Endodermal cell (in vitro differentiated cells): ENCODE results near the gene PIK3CD. TPM values are rescaled to one million over a fixed set of nuclear protein-coding genes. Genes with fewer than 3 reads are reported as not detected.

Experiments
- DNase-seq: peaks from one replicate; pipeline ENCODE4 v3.0.0-alpha.2; 2017
- H3K27ac ChIP-seq: 2 replicates; pipeline ENCODE4 v1.5.1; 2013; ENCODE audit warnings: mild to moderate bottlenecking, low read depth, low read length, moderate library complexity
- H3K27me3 ChIP-seq: 2 replicates; pipeline ENCODE4 v1.6.1; 2013; ENCODE audit warnings: mild to moderate bottlenecking, low read length, moderate library complexity; ENCODE audit not compliant: insufficient read depth, control insufficient read depth, poor library complexity, severe bottlenecking
- H3K36me3 ChIP-seq: 2 replicates; pipeline ENCODE4 v1.7.0; 2013; ENCODE audit warnings: mild to moderate bottlenecking, low read length, moderate library complexity; ENCODE audit not compliant: control insufficient read depth, insufficient read depth
- H3K4me1 ChIP-seq: one replicate; pipeline ENCODE4 v1.7.0; 2013; ENCODE audit warnings: low read length; ENCODE audit not compliant: control insufficient read depth, insufficient read depth
- H3K4me3 ChIP-seq: 2 replicates; pipeline ENCODE4 v1.5.1; 2013; ENCODE audit warnings: mild to moderate bottlenecking, low read length, moderate library complexity
- H3K9ac ChIP-seq: 2 replicates; pipeline ENCODE4 v1.6.1; 2013; ENCODE audit warnings: mild to moderate bottlenecking, low read length, moderate library complexity; ENCODE audit not compliant: poor library complexity, severe bottlenecking; ENCODE audit errors: extremely low read depth
- H3K9me3 ChIP-seq: 2 replicates; pipeline ENCODE4 v1.6.1; 2013; ENCODE audit warnings: mild to moderate bottlenecking, low read length, moderate library complexity; ENCODE audit not compliant: control insufficient read depth
- H3K27ac Mint-ChIP-seq: 2 replicates; pipeline ENCODE4 v1.8.0; 2020; ENCODE audit warnings: mixed read lengths
- H3K27me3 Mint-ChIP-seq: 2 replicates; pipeline ENCODE4 v1.8.0; 2021; ENCODE audit warnings: mild to moderate bottlenecking, mixed read lengths; ENCODE audit not compliant: insufficient read depth
- H3K36me3 Mint-ChIP-seq: 2 replicates; pipeline ENCODE4 v1.8.0; 2020; ENCODE audit warnings: low read depth, mixed read lengths
- H3K4me1 Mint-ChIP-seq: 2 replicates; pipeline ENCODE4 v1.8.0; 2020; ENCODE audit warnings: mixed read lengths
- H3K4me3 Mint-ChIP-seq: 2 replicates; pipeline ENCODE4 v1.8.0; 2020; ENCODE audit warnings: mild to moderate bottlenecking, moderate library complexity, mixed read lengths
- H3K9me3 Mint-ChIP-seq: 2 replicates; pipeline ENCODE4 v1.8.0; 2020; ENCODE audit warnings: mild to moderate bottlenecking, mixed read lengths
- CTCF ChIP-seq: fragments of 200-600 bp; sonication (generic); conservative IDR thresholded peaks from 2 replicates; pipeline ENCODE4 v1.5.0; 2021; ENCODE audit warnings: antibody characterized with exemption, mild to moderate bottlenecking
- WGBS, 2 experiments: methylation state at CpG; one replicate each; pipeline versions ENCODE4 v1.1.5 to v1.1.7; 2013; ENCODE audit warnings: missing lambda C conversion rate in 2 of 2, mixed read lengths in 1 of 2; ENCODE audit not compliant: insufficient coverage in 1 of 2, insufficient read length in 1 of 2; 5-methylcytosine and 5-hydroxymethylcytosine counted together
- total RNA-seq, 2 donors: library from RNA; stranded (reverse); fragmentation: NEBNext Ultra II Directional in 1 of 2; extraction: Animal tissue kit (Norgen Biotek cat#: 25700) in 1 of 2; gene quantifications; 2 replicates in 1 of 2; 3 replicates in 1 of 2; pipeline ENCODE4 v1.2.1, GENCODE V29; 2021

Gene PIK3CD
- total RNA-seq, 2 donors from 2014 or later, result 13.9 to 14.2 TPM

- WGBS, 2 experiments, result 82 to 86% methylated on average over 10 of the region's 10 CpGs
- Histone ChIP-seq H3K4me3 (no peak overlapping the region), H3K27me3 (peaks cover 39% of the 10 kb centered on the region), H3K9ac (no peak overlapping the region), H3K36me3 (no peaks in the 10 kb centered on the region), H3K4me1 (no peaks in the 10 kb centered on the region), H3K9me3 (no peaks in the 10 kb centered on the region), H3K27ac (no peak overlapping the region)
- Mint-ChIP-seq H3K27me3 (peaks cover 35% of the 10 kb centered on the region), H3K27ac (no peak overlapping the region), H3K4me3 (no peak overlapping the region), H3K9me3 (no peaks in the 10 kb centered on the region), H3K4me1 (peaks cover 6% of the 10 kb centered on the region), H3K36me3 (no peaks in the 10 kb centered on the region)
- no peak for DNase-seq
- TF ChIP-seq CTCF, result no peak
Measured at GRCh38 chr1:9648171-9648570, 3.4 kb upstream of the PIK3CD start.

DNA sequence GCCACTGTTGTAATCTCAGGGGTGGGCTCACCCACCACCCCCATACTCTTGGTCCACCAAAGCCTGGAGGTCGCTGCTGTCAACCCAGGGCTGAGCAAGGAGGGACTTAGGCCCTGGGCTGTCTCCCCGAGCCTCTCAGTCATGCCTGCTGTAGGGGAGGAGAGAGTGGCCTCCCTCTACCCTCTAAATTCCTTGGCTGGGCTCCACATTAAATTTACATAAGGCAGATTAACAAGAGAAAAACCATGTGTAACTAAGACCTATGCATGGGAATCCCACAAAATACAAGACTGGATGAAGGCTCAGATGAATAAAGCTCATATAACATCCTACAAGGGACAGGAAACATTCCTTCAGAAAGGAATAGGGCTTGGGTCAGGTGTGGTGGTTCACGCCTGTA, 1.8 kb upstream of the PIK3CD start:
- Mint-ChIP-seq H3K27me3 (peaks cover 50% of the 10 kb centered on the region), H3K4me1 (peaks cover 6% of the 10 kb centered on the region), H3K9me3 (no peaks in the 10 kb centered on the region), H3K4me3 (no peak overlapping the region), H3K36me3 (no peaks in the 10 kb centered on the region), H3K27ac (no peak overlapping the region)
- no peak for TF ChIP-seq CTCF
- Histone ChIP-seq H3K27ac (no peak overlapping the region), H3K27me3 (peaks cover 52% of the 10 kb centered on the region), H3K9ac (no peak overlapping the region), H3K4me3 (no peak overlapping the region), H3K4me1 (no peaks in the 10 kb centered on the region), H3K9me3 (no peaks in the 10 kb centered on the region), H3K36me3 (no peaks in the 10 kb centered on the region)
- WGBS, 2 experiments, result 67 to 84% methylated on average over 1 to 3 of the region's 3 CpGs
- DNase-seq, result no peak

- no peak for DNase-seq
- Mint-ChIP-seq H3K27ac (no peak overlapping the region), H3K9me3 (no peaks in the 10 kb centered on the region), H3K27me3 (peaks cover 54% of the 10 kb centered on the region), H3K4me1 (peaks cover 5% of the 10 kb centered on the region), H3K36me3 (no peaks in the 10 kb centered on the region), H3K4me3 (peak overlapping the region; percentile 60)
- Histone ChIP-seq H3K4me1 (no peaks in the 10 kb centered on the region), H3K9ac (no peak overlapping the region), H3K36me3 (no peaks in the 10 kb centered on the region), H3K4me3 (peak overlapping the region; percentile 75), H3K27me3 (peaks cover 52% of the 10 kb centered on the region), H3K27ac (no peak overlapping the region), H3K9me3 (no peaks in the 10 kb centered on the region)
- 42 to 59% methylated on average over 6 to 10 of the region's 10 CpGs for WGBS, 2 experiments
- TF ChIP-seq CTCF, result no peak
Measured at GRCh38 chr1:9651220-9651564, 339 bp upstream of the PIK3CD start.
